GM10248 (cell line): ENCODE data around the gene SERPINC1.

Experiments
- CTCF ChIA-PET: fragments of 300-600 bp; sonication (Branson Sonifier 250); formaldehyde crosslinking; extraction: SDS; loops from one replicate; lab custom pipeline; 2021; ENCODE audit warnings: antibody characterized with exemption; lab: Yijun Ruan, JAX
- POLR2A ChIA-PET: fragments of 350-650 bp; sonication (Branson Sonifier 250); formaldehyde crosslinking; extraction: SDS; loops from one replicate; lab custom pipeline; 2020; ENCODE audit warnings: antibody characterized with exemption; lab: Yijun Ruan, JAX
- DNase-seq: peaks from one replicate; pipeline ENCODE4 v3.0.0; 2012; ENCODE audit errors: extremely low spot score
- TF ChIP-seq, protein P1 (sequence below): IDR thresholded peaks from 2 replicates; pipeline ENCODE4 v1.5.1; 2012; ENCODE audit warnings: mild to moderate bottlenecking, low read depth; ENCODE audit errors: extremely low read depth, missing control alignments, control extremely low read depth

The SERPINC1 gene

DNA sequence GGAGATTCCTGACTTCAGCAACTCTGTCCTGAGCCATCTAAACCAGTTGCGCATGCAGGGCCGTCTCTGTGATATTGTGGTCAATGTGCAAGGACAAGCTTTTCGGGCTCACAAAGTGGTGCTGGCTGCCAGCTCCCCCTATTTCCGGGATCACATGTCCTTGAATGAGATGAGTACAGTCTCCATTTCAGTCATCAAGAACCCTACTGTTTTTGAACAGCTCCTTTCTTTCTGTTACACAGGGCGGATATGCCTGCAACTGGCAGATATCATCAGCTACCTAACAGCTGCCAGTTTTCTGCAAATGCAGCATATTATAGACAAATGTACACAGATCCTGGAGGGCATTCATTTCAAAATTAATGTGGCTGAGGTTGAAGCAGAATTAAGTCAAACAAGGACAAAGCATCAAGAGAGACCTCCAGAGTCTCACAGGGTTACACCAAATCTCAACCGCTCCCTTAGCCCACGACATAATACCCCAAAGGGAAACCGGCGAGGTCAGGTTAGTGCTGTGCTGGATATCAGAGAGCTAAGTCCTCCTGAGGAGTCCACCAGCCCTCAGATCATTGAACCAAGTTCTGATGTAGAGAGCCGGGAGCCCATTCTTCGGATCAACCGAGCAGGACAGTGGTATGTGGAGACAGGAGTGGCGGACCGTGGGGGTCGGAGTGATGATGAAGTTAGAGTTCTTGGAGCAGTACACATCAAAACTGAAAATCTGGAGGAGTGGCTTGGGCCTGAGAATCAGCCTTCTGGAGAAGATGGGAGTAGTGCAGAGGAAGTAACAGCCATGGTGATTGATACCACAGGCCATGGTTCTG is 46.7 kb downstream of the SERPINC1 start:
- CTCF ChIA-PET, result interaction anchor here (0.9 to 1.7 kb wide), 7 partner anchors 10 to 1125 kb away, joined by 3 to 6 read pairs (median 3); no protein-coding TSS in a partner anchor
- DNase-seq, result peak; percentile 32
- TF ChIP-seq, protein P1, sequence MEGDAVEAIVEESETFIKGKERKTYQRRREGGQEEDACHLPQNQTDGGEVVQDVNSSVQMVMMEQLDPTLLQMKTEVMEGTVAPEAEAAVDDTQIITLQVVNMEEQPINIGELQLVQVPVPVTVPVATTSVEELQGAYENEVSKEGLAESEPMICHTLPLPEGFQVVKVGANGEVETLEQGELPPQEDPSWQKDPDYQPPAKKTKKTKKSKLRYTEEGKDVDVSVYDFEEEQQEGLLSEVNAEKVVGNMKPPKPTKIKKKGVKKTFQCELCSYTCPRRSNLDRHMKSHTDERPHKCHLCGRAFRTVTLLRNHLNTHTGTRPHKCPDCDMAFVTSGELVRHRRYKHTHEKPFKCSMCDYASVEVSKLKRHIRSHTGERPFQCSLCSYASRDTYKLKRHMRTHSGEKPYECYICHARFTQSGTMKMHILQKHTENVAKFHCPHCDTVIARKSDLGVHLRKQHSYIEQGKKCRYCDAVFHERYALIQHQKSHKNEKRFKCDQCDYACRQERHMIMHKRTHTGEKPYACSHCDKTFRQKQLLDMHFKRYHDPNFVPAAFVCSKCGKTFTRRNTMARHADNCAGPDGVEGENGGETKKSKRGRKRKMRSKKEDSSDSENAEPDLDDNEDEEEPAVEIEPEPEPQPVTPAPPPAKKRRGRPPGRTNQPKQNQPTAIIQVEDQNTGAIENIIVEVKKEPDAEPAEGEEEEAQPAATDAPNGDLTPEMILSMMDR, result no peak
- POLR2A ChIA-PET, result interaction anchor here (1.5 to 2.5 kb wide), 2 partner anchors 10 to 156 kb away, joined by 4 to 7 read pairs; partner anchors contain the start of gene KLHL20

DNA sequence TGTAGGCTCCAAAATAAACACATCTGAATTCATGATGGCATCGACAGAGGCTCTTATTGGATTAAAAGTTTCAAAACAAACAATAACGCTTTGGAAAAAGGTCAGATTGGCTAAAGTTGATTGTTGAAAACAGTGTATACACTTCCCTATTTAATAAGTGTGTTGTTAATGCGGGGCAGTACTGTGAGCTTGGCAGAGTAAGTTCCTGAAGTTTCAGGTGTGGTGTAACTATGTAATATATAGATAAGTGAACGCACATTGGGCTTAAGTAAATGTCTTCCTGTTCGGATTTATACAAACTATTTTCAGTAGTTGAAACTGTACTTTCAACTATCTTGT is 48.1 kb downstream of the SERPINC1 start:
- ChIA-PET CTCF (interaction anchor here (1.3 to 1.7 kb wide), 4 partner anchors 8 to 1127 kb away, joined by 3 to 6 read pairs (median 5); no protein-coding TSS in a partner anchor), POLR2A (interaction anchor here (1.0 to 2.5 kb wide), 5 partner anchors 8 to 392 kb away, joined by 3 to 11 read pairs (median 4); partner anchors contain the start of genes KLHL20 and PRDX6)
- TF ChIP-seq, protein P1, result no peak
- no peak for DNase-seq

DNA sequence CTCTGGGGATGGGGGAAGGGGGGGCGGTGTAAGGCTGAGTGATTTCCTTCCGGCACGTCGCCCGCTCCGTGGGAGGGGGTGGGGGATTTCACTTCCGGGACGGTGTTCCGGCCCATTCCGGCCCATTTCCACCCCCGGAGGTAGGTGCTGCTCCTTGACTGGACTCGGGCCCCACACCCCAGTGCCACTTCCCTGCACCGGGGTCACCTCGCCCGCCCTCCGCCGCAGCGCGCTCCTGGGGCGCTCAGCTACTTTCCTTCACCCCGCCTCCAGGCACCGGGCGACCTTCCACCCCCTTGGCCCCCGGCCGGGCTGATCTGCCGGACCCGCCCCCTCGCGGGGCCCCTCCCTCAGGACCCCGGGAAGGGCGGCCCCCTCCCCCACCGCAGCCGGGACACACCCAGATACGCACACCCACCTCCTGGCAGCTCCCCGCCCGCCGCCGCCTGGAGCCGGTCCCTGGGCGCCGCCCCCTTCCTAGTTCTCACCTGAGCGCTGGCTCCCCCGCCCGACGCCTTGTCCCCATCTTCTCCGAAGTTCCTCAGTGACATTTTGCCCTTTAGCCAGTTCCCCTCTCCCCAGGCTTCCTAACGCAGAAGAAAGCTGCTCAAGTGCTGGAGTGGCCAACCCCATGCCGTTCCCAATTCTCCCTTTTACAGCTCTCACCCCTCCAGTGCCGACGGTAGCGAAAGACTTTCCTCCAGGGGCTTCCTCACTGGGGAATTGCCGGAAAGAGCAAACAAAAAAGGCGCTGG is 48.7 kb downstream of the SERPINC1 start, which contains the start of gene ZBTB37:
Gene ZBTB37, plus strand, starts transcription at position 115 of the 755 bp plus-strand sequence. CDS start 1,846 bp downstream, outside the sequence.
- CTCF ChIA-PET, result interaction anchor here (0.8 to 1.6 kb wide), 5 partner anchors 8 to 1127 kb away, joined by 3 to 6 read pairs (median 5); no protein-coding TSS in a partner anchor
- TF ChIP-seq, protein P1, result no peak
- POLR2A ChIA-PET, result interaction anchor here (0.7 to 1.9 kb wide), 12 partner anchors 8 to 1131 kb away, joined by 3 to 11 read pairs (median 4); partner anchors contain the start of genes PRDX6 and RC3H1
- peak; percentile 90 for DNase-seq

DNA sequence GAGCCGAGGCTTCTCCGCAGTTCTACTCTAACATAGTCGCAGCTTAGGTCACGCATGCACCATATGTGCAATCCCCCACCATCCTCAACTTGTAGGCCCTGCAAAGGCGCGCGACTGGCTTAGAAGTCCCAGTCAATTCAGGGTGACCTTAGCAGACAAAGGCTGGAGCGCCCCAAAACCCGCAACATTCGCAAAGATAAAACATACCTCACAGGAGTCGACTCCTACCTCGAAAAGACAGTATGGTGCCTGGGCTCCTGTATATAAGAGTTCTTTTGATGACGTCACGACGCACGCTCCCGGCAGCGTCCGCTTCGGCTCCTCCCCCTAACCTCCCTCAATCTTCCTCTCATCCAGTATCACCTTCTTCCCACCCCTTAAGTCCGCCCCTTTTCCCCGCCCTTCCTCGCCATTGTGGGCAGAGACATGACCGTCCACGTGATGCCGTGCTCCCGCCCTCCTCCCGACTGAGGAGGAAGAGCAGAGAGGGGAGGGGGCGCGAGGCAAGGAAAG is 49.3 kb downstream of the SERPINC1 start, which contains the start of gene GAS5:
Gene GAS5, minus strand, starts transcription at position 237 of the 513 bp plus-strand sequence.
- TF ChIP-seq, protein P1, result no peak
- POLR2A ChIA-PET, result interaction anchor here (0.7 to 1.9 kb wide), 15 partner anchors 8 to 1132 kb away, joined by 3 to 11 read pairs (median 4); partner anchors contain the start of genes CENPL, DARS2, PRDX6 and RC3H1
- DNase-seq, result peak; percentile 95
- CTCF ChIA-PET, result interaction anchor here (0.8 to 1.4 kb wide), 3 partner anchors 10 to 438 kb away, joined by 3 to 6 read pairs (median 5); no protein-coding TSS in a partner anchor

DNA sequence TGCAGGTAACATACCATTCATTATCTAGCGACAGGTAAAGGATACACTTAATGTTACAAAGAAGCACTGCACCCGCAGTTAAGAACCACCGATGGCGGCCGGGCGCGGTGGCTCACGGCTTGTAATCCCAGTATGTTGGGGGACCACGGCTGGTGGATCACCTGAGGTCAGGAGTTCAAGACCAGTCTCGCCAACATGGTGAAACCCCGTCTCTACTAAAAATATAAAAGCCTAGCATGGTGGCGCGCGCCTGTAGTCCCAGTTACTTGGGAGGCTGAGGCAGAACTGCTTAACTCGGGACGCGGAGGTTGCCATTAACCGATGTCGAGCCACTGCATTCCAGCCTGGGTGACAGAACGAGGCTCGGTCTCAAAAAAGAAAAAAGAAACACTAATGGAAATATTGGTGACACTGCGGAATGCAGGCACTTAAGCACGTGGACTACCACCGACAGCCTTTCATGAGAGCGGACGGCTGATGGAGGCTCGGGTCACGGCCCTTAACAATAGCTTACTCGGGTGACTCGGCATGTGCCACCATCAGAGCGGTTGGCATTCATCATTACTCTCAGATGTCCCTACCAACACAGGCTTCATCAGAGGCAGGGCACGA is 49.9 kb downstream of the SERPINC1 start:
- ChIA-PET CTCF (no interaction called here), POLR2A (interaction anchor here (0.9 to 1.9 kb wide), 9 partner anchors 10 to 1132 kb away, joined by 3 to 11 read pairs (median 6); partner anchors contain the start of genes CENPL, DARS2, PRDX6 and RC3H1)
- DNase-seq, result no peak
- TF ChIP-seq, protein P1, result no peak
